Measurements from ENCODE around the gene DND1. TPM values are rescaled to one million over a fixed set of nuclear protein-coding genes. Genes with fewer than 3 reads are reported as not detected.

DND1 gene
- polyA plus RNA-seq, 3 donors: 2.3 TPM; not detected in 2

DNA sequence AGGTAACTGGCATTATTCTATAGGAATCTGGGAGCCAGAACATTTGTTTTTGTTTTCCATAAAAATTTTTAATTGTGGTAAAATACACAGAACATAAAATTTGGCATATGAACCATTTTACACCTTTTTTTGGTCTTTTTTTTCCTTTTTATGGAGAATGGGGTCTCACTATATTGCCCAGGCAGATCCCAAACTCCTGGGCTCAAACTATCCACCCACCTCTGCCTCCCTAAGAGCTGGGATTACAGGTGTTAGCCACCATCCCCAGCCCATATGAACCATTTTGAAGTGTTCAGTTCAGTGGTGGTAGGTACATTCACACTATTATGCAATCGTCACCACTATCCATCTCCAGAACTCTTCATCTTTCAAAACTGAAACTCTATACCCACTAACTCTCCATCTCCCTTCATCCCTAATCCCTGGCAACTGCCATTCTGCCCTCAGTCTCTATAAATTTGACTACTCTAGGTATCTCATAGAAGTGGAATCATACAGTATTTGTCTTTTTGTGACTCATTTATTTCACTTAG is 40.3 kb upstream of the DND1 start:
- no peak overlapping the region for H3K27ac Mint-ChIP-seq
- no peak for TF ChIP-seq CTCF (IDR thresholded peaks at IDR 0.05)
- peaks cover 0 to 7% (median 0%) of the 10 kb centered on the region in 7 donors for H3K9me3 Mint-ChIP-seq
- intact Hi-C loops (cut with micrococcal nuclease): loop anchor here (5.0 to 10.0 kb wide), 3 partner anchors 149 to 349 kb away; partner anchors contain the start of genes ANKHD1 (in 1 of the 2), APBB3 (in 1 of the 2), SLC35A4 (in 1 of the 2) and SLC4A9 (in 1 of the 2)
- H2AFZ ChIP-seq (ENCODE audit: insufficient read depth, low read depth, low read length, poor library complexity, severe bottlenecking): no peak overlapping the region
- DNase-seq: no peak
- no peaks in the 10 kb centered on the region for H4K20me1 ChIP-seq (ENCODE audit: insufficient read depth, low read length)
- no CpG with 5 or more reads among the region's 1 CpG for WGBS (ENCODE audit: insufficient coverage)
- H3K4me3 ChIP-seq (replicated peaks in 1 of 3; ENCODE audit: low read depth in 2 of 3, low read length in 3 of 3): no peak overlapping the region
- no peaks in the 10 kb centered on the region for H3K9me3 ChIP-seq (replicated peaks in 1 of 2; ENCODE audit: control insufficient read depth in 1 of 2, insufficient read depth in 1 of 2, low read length in 2 of 2)
- no peaks in the 10 kb centered on the region for H3K36me3 Mint-ChIP-seq
- peaks cover 1 to 7% (median 5%) of the 10 kb centered on the region in 3 donors for H3K27me3 Mint-ChIP-seq (ENCODE audit: low read depth in 3 of 3)
- H3K4me2 ChIP-seq (replicated peaks; ENCODE audit: extremely low read depth, low read length, poor library complexity, severe bottlenecking): no peak overlapping the region
- no peaks in the 10 kb centered on the region for H3K36me3 ChIP-seq (replicated peaks in 1 of 2; ENCODE audit: control insufficient read depth in 1 of 2, insufficient read depth in 2 of 2, low read length in 2 of 2)
- H3K27me3 ChIP-seq (ENCODE audit: control insufficient read depth in 2 of 2, insufficient read depth in 2 of 2, low read length in 2 of 2): no peaks in the 10 kb centered on the region
- peaks cover 5 to 13% of the 10 kb centered on the region in 2 donors for H3K4me1 ChIP-seq (ENCODE audit: control insufficient read depth in 1 of 2, insufficient read depth in 2 of 2, low read length in 2 of 2)
- H3K4me1 Mint-ChIP-seq: peaks cover 13% of the 10 kb centered on the region
- H3K27ac ChIP-seq (ENCODE audit: low read depth in 1 of 2, low read length in 2 of 2): no peak overlapping the region
- H3K79me2 ChIP-seq (ENCODE audit: insufficient read depth, low read length): no peaks in the 10 kb centered on the region
- H3K4me3 Mint-ChIP-seq: no peak overlapping the region
- no peak overlapping the region for H3K9ac ChIP-seq (ENCODE audit: insufficient read depth, low read length, poor library complexity, severe bottlenecking)

GRCh38 chr5:140711794-140712193 is 38.4 kb upstream of the DND1 start:
- H2AFZ ChIP-seq (ENCODE audit: insufficient read depth, low read depth, low read length, poor library complexity, severe bottlenecking): peak overlapping the region; percentile 87

More at GRCh38 chr5:140711794-140712193, 38.4 kb upstream of the DND1 start:
- Histone ChIP-seq H3K79me2 (ENCODE audit: insufficient read depth, low read length) (no peaks in the 10 kb centered on the region), H3K27ac (ENCODE audit: low read depth in 1 of 2, low read length in 2 of 2) (no peak overlapping the region), H3K4me2 (replicated peaks; ENCODE audit: extremely low read depth, low read length, poor library complexity, severe bottlenecking) (peak overlapping the region; percentile 88), H3K27me3 (ENCODE audit: control insufficient read depth in 2 of 2, insufficient read depth in 2 of 2, low read length in 2 of 2) (no peaks in the 10 kb centered on the region), H4K20me1 (ENCODE audit: insufficient read depth, low read length) (no peaks in the 10 kb centered on the region), H3K4me1 (ENCODE audit: control insufficient read depth in 1 of 2, insufficient read depth in 2 of 2, low read length in 2 of 2) (peaks cover 5 to 13% of the 10 kb centered on the region in 2 donors), H3K9me3 (replicated peaks in 1 of 2; ENCODE audit: control insufficient read depth in 1 of 2, insufficient read depth in 1 of 2, low read length in 2 of 2) (no peaks in the 10 kb centered on the region), H3K9ac (ENCODE audit: insufficient read depth, low read length, poor library complexity, severe bottlenecking) (no peak overlapping the region), H3K36me3 (replicated peaks in 1 of 2; ENCODE audit: control insufficient read depth in 1 of 2, insufficient read depth in 2 of 2, low read length in 2 of 2) (peaks cover 0 to 11% of the 10 kb centered on the region in 2 donors), H3K4me3 (replicated peaks in 1 of 3; ENCODE audit: low read depth in 2 of 3, low read length in 3 of 3) (peak overlapping the region in 1 of 3 experiments; percentile 85)
- H3K9me3 Mint-ChIP-seq: peaks cover 0 to 7% (median 0%) of the 10 kb centered on the region in 7 donors
- peaks cover 1 to 7% (median 5%) of the 10 kb centered on the region in 3 donors for H3K27me3 Mint-ChIP-seq (ENCODE audit: low read depth in 3 of 3)
- H3K4me1 Mint-ChIP-seq: peaks cover 13% of the 10 kb centered on the region
- intact Hi-C loops (cut with micrococcal nuclease): loop anchor here (5.0 to 10.0 kb wide), 3 partner anchors 147 to 347 kb away; partner anchors contain the start of genes ANKHD1 (in 1 of the 2), APBB3 (in 1 of the 2), SLC35A4 (in 1 of the 2) and SLC4A9 (in 1 of the 2)
- no peak for TF ChIP-seq CTCF (IDR thresholded peaks at IDR 0.05)
- peaks cover 4 to 11% of the 10 kb centered on the region in 2 donors for H3K36me3 Mint-ChIP-seq
- no peak for DNase-seq
- peak overlapping the region in 4 of 7 donors; percentile 66 to 98 (median 90) for H3K27ac Mint-ChIP-seq
- no CpG with 5 or more reads among the region's 1 CpG for WGBS (ENCODE audit: insufficient coverage)
- H3K4me3 Mint-ChIP-seq: peak overlapping the region in 1 of 2 donors; percentile 90

Data from CD14-positive monocyte (primary cell).